Colon (tissue), 2 donors: ENCODE results near the gene CABLES2.
"Not testable (repeated sequence)": the region's sequence is repeated elsewhere in the genome, so short reads cannot be mapped to it uniquely, and the experiment has no call there.

ENCODE experiments used
- FAIRE-seq: peaks from 2 replicates; lab custom pipeline; 2012; peaks lifted over from hg19 to GRCh38; lab: Jason Lieb, UNC
- donor health status: control.
- donor health status: control.

CABLES2 gene

DNA sequence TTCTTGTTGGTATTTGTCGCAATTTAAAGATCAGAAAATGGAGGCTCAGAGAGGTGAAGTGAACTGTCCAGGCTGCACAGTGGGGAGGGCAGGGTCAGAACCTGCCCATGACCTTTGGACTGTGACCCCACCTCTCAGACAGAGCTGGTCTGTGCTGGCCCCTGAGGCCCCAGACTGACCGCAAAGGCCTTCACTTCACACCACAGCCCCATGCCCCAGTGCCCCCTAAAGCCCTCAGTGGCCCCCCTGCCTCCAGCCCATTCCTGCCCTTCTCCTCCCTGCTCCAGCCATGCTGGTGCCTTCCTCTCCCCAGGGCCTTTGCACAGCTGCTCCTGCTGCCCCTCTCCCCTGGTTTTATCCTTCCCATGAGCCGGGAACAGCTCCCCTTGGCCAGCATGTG, 29.6 kb upstream of the CABLES2 start:
- no peak for FAIRE-seq

DNA sequence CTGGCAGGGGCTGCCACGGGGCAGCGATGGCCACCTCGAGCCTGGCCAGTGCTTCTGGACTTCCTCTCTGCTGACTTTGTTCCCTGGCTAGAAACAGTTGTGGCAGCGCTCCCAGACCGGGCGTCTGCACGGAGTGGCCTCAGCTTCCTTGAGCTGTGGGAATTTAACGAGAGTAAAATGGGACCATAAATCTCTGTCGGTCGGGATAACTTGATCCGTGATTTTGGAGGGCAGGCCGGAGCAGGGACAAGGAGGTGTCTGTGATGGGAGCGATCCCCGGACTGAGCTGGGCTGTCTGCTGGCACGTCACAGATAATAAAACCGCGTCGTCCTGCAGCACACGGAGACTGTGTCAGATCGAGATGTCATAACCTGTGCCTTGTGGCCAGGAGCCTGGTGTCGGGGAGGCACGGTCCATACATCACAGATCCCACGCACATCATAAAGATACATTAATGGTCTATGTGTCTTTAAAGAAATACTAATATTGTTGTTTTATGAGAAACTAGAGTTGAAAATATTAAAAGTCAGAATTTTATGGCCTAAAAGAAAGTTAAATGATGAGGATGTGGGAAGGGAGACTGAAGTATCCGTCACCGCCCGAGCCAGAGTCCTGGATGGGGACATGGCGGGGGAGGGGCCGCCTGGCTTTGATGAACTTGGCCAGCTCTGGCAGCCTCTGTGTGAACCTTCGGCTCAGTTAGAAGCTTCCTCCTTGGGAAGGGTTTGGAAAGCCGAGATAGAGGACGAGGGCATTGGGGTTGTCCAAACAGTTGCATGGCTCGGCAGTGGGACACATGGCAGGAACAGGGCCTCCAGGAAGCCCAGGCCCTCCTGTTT, 26.8 kb upstream of the CABLES2 start:
- FAIRE-seq, result no peak

DNA sequence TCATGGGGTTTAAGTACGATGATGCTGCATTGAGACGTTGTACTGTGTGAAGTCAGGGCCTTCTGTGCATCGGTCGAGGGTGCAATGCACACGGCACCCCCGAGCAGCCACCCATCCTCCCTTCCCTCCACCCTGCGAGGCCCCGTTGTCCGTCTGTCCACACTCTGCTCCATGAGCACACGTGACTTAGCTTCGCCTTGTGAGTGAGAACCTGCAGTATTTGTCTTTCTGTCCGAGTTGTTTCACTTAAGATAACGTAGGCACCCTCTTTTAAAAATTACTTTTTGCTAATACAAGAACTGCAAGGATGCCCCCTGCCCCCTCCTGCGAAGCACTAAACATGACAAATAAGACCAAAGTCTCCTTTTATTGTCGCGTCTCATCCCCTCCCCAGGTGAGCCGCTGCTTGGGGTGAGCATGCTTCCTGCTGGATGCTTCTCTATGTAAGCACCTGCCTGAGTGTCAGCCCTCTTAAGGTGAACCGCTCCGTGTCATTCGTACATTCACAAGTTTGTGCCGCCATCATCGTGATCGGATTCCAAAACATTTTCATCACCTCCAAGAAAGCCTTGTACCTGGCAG, 23.9 kb upstream of the CABLES2 start:
- FAIRE-seq, result no peak

DNA sequence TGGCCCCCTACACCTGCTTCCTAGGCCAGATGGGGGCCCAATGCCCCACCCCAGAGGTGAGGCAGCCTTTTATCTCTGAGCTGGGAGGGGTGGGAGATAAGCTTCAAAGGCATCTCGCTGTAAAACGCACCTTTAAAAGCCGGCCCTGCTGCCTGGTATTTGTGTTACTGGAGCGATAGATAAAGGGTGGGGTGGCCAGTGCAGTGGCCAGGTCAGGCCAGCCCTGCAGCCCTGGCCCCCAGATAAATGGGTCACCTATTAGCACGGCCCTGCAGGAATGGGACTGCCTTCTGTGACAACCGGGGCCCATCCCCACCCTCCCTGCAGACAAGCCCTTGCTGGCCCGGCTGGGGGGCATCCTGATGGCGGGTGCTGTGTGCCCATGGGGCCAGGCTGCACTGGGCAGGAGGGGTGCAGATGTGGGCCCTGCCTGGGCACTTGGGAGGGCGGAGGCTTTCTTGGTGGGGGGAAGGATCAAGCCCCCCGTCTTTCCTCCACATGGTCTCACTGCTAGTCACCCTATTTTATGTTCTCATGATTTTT, 23.3 kb upstream of the CABLES2 start:
- no peak for FAIRE-seq

DNA sequence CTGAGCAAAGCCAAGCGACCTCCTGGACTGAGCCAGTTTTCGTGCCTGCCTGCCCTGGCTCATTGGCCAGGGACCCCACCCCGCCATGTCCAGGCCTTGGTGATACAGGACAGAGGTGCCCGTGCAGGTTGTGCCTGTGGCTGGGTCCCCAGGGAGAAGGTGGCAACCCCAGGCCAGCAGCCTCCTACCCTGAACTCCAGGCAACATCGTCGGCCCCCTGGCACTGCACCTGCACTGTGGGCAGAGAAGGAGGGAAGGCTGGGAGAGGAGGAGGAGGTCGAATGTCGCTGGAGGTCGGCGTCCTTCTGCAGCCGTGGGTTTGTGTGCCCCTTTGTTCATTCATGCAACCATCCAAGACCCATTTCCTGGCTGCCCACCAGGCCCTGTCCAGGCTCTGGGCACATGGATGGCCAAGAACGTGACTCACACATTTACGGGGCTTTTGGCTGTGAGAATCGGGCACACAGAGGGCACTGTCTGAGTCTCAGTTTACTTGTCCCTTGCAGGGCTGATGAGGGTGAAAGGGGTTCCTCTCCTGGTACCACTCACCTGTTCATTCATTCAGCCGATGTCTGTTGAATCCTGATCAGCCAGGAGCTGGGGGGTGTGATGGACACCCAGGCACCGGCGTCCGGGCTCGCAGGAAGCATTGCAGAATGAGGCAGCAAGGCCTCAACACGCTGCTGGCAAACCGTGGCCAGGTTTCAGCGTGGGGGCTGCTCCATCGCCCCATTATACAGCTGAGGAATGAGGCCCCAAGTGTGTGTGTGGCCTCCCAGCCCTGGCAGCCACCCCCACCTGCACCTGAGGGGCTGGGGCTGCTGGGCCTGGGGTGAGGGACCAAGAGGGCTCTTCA, 22.6 kb upstream of the CABLES2 start:
- FAIRE-seq, result no peak

DNA sequence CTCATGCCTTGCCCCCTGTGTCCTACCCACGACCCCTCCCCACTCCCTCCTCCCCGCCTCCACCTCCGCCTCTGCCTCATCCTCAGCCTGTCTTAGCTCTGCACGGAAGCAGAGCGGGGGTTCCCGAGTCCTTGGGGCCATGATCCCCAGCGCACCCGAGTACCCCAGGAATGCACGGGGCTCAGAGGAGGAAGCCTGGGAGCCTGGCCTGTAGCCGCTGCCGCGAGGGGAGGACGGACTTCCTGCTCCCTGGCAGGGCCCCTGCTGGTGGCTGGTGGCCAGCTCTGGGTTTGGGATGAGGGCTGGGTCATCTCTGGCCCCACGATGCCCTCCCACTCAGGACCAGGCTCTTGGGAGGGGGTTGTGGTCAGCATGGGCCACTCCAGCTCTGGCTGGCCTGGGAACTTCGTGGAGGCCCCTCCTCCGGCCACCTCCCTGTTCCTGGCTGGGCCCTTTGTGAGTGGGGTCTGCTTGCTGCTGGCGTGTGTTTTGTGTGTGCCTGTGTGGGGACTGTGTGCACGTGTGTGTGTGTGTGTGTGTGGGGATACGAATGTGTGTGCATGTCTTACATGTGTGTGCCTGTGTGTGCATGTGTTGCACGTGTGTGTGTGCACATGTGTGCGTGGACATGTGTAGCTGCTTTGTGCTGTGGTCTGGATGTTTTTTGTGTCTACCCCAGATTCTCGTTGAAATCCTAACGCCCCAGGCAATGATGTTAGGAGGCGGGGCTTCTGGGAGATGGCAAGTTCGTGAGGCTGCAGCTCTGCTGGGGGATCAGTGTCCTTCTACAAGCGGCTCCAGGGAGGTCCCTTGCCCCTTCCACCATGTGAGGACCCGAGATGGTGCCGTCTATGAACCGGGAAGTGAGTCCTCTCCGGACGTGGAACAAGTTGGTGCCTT, 21.6 kb upstream of the CABLES2 start:
- no peak for FAIRE-seq

DNA sequence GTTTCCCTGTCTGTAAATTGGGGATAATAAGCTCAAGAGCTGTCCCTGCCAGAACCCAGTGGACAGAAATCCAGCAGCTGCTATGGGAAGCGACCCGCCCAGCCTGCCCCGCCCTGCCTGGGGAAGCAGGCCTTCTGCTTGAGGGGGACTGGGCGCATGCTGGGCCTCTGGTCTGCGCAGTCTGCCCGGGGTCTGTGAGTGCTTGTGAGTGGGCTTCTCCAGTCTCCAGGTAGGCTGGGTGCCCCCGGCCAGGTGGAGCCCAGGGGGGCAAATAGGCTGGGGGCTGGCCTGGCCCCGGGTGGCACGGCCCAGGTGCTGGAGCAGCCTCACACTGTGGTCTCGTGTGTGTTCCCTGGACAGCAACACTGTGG, 20.9 kb upstream of the CABLES2 start:
- no peak for FAIRE-seq

DNA sequence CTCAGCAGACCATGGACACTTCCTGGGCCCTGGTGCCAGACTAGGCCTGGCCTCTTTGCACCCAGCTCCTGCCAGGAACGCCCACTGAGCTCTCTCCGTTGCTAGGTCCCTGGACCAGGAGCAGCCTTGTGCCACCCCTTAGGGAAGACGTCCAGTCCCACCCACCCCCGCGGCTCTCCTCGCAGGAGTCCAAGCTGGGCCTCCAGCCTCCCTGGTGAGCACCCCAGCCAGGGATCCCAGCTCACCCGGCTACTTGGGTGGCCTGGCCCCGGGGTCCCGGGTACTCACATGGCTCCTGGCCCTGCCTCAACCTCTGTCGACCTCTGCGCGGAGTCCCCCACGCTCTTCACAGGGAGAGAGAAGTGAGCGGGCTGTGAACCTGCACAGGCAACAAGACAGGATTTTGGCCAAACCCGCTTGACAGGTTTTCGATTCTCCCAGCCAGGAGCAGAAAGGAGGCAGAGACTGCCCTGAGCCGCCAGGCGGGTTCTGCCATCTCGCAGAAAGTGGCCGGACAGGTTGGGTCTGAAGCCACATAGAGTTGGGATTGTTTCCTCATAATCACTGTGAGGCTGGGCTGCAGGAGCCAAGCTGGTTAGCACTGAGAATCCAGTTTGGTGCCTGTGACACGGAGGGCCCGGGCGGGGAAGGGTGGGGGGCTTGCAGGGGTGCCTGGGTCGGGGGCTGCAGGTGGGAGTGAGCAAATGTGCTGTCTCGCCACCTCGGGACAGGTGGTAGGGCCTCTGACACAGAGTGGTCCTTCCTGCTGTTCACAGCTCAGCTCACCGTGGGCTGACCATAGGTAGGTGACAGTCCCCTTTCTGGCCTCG, 20.3 kb upstream of the CABLES2 start, which contains the start of gene RBBP8NL:
TSS of gene RBBP8NL (minus strand) at position 368 of the 830 bp plus-strand sequence. CDS start 7,892 bp downstream, outside the sequence.
- no peak for FAIRE-seq

DNA sequence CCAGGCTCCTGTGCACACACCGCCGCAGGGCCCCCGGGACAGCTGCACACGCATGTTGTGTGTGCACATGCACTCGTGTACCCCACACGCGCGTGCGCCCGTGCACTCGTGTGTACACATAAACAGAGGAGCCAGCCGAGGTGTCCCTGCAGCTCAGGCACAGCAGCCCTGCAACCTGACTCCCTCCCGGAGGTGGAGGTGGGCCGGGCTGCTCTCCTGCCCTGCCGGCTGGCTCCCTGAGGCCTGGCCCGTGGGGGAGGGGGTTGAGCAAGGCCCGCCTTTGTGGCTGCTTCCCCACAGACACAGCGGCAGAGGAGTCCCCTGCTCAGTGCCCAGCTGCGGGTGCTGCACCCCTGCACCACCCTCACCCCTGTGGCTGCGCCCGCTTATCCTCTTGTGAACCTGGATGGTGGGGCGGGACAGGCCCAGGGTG, 19.6 kb upstream of the CABLES2 start:
- FAIRE-seq, result no peak

DNA sequence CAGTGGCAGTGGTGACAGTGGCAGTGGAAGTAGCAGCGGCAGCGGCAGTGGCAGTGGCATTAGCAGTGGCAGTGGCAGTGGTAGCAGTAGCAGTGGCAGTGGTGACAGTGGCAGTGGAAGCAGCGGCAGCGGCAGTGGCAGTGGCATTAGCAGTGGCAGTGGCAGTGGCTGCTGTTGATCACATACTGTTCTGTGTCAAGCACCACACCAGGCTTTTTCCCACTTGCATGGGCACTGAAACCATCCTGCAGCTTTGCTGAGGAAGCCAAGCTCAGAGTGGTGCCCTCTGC, 18.9 kb upstream of the CABLES2 start:
- not testable (repeated sequence) for FAIRE-seq

DNA sequence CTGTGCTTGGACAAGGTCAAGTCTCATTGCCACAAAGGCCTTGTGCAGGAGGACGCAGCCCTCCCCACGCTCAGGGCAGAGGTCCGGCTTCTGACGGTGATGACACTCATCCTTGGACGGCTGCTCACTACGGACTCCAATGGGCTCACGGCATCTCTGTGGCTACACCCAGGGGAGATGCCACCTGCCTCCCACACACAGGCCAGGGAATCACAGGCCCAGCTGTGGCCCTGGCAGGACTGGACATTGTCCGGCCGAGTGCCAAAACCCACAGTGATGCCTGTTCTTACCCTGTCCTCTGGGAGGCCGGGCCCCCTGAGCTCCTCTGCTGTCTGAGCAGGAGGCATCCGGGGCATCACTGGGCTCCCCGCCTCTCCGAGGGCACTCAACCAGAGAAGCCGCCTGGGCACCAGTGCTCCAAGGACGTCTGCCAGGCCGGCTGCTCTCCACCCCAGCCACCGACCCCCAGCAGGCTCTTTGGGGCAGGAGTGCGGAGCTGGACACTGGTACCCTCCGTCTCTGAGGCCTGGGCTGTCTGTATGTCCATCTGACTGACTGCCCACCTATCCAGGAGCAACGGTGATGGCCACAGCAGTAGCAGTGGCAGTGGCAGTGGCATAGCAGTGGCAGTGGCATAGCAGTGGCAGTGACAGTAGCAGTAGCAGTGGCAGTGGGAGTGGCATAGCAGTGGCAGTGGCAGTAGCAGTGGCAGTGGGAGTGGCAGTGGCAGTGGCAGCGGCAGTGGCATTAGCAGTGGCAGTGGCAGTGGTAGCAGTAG, 18.4 kb upstream of the CABLES2 start:
- FAIRE-seq, result no peak

DNA sequence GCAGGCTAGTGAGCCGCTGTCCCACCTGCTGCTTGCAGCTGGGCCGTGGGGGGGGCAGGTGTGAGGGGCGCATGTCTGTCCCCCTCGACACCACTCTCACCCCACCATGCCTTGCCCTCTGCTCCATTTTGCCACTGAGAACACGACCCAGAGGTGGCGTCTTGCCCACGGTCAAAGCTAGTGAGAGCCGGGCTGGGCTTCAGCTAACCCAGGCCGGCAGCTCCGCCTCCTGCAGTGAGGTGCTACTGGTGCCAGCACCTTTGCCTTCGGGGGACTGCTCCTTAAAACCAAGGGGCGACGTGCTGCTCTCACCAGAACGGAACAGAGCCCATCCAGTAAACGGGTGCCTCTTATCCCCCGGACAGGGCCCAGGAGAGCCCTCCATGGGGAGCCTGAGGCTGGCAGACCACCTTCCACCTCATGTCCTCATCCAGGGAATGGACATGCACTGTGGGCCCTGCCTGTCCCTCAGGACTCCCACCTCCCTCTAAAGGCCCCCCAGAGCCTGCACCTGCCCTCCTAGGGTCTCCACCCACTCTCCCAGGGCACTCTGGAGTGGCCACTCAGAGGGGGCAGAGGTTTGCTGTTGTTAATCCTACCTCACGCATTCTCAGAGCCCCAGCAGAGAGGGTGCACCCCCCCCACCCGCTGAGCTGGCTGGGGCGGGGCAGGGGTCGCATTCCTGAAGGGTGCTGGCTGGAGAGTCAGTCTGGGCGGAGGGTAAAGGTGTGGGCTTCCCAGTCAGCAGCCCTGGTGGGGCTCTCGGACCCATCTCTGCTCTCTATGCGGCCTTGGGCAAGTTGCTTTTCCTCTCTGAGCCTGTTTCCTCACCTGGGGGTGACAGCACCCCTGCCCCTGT, 17.4 kb upstream of the CABLES2 start:
- no peak for FAIRE-seq

DNA sequence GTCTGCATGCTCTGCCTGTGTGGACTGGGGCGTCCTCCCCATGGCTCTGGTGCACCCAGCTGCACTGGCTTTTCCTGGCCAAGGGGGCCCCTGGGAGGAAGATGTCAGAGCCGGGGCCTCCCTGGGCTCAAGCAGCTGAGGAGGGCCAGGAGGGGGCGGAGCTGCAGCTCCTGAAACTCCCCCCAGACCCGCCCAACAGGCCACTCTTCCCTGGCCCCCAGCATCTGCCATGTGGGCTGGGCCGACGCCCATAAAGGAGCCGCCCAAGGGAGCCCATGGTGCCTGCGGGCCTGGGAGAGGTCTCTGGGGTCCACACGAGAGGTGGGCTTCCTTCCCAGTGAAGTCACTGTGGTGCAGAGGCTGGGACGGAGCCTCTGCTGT, 16.2 kb upstream of the CABLES2 start:
- no peak for FAIRE-seq

DNA sequence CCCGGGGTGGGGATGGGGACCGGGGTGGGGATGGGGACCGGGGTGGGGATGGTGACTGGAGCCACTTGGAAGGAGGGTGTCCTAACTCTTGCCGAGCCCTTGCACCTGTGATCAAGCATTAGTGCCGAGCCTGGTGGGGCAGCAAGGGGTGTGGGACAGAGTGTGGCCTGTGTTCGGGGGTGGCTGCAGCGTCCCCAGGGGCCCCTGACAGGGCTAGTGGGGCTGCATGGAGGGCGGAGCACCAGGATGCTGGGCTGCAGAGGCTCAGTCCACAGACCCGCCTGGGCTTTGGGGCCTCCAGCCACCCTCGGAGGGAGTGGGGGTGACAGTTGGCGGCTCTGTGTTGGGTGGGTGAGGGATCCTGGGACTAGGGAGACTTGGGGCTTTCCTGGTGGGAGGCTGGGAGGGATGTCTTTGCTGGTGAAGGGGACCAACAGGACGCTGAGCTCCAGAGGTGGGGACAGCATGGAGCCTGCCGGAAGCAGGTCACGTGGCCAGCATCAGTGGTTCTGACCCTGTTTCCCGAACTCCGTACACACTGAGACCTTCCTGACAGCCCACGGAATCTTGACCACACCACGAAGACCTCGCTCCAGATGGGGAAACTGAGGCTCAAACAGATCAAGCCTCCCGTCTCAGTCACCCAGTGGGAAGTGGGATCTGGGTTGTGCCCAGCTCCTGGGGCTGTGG, 15.7 kb upstream of the CABLES2 start:
- no peak for FAIRE-seq

DNA sequence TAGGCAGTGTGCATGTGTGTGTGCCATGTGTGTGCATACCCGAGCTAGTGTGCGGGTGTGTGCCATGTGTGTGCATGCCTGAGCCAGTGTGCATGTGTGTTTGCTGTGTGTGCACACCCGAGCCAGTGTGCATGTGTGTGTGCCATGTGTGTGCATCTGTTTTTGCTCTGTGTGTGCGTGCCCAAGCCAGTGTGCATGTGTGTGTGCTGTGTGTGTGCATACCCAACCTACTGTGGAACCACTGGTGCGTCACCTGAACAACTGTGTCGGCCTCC, 14.6 kb upstream of the CABLES2 start:
- FAIRE-seq, result no peak

DNA sequence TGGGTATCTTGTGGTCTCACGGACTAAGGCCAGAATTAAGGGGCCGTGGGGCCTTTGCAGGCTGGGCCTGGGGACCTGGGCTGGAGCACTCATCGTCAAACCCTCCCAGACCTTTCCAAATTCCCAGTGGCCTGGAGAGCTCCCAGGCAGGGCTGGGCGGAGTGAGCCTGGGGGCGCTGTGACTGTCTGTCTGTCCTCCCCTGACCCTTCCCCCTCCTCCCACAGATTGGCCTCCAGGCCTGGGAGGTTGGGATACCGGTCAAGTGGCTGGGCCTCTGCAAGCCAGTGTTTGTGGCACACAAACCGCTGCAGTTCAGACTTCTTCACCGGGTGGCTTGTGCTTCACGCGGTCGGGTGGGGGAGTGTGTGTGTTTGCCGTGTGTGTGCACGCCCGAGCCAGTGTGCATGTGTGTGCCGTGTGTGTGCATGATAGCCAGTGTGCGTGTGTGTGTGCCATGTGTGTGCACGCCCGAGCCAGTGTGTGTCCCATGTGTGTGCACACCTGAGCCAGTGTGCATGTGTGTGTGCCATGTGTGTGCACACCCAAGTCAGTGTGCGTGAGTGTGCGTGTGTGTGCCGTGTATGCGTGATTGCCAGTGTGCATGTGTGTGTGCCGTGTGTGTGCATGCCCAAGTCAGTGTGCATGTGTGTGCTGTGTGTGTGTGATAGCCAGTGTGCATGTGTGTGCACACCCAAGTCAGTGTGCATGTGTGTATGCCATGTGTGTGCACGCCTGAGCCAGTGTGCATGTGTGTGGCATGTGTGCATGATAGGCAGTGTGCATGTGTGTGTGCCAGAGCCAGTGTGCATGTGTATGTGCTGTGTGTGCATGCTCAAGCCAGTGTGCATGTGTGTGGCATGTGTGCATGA, 14.0 kb upstream of the CABLES2 start:
- no peak for FAIRE-seq

DNA sequence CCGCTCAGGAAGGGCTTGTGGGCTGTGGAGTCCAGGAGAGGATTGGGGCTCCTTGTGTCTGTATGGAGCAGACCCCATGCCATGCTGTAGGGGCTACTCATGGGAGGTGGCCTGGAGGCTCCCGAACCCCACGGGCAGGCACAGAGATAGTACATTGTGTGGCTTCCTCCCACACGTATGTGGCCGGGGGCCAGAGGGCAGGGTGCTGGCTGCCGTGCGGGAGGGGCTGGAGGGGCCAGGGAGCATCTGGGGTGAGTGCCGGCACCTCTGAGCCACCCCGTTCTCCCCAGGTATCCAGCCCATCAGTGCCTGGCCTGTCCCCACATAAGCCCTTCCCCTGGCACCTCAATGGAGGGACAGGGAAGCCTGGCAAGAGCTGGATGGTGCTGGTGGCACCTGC, 12.7 kb upstream of the CABLES2 start:
- no peak for FAIRE-seq
